HEK293 (cell line): ENCODE measurements around the gene IP6K3.

Source experiments
- CTCF ChIA-PET: fragments of 350-600 bp; formaldehyde crosslinking; extraction: SDS; loops from one replicate; lab custom pipeline; 2021; ENCODE audit warnings: antibody characterized with exemption; lab: Yijun Ruan, JAX
- POLR2A ChIA-PET: fragments of 300-600 bp; formaldehyde crosslinking; extraction: SDS; loops from one replicate; lab custom pipeline; 2020; ENCODE audit warnings: antibody characterized with exemption, inconsistent platforms; lab: Yijun Ruan, JAX
- H3K27ac ChIP-seq: fragments of 200-500 bp; sonication (Bioruptor generic); 2 replicates; pipeline ENCODE4 v1.5.1; 2014; ENCODE audit warnings: low read depth, low read length, control low read depth, inconsistent platforms; ENCODE audit errors: extremely low read depth
- H3K36me3 ChIP-seq, 2 experiments: fragments of 200-500 bp in 1 of 2; sonication (Bioruptor generic) in 1 of 2; 1 replicate in 1 of 2; 2 replicates in 1 of 2; pipeline ENCODE4 v1.5.1; 2014 to 2017; ENCODE audit warnings: inconsistent platforms in 2 of 2, low read length in 2 of 2; ENCODE audit not compliant: control insufficient read depth in 2 of 2, insufficient read depth in 1 of 2
- H3K4me1 ChIP-seq: fragments of 200-500 bp; sonication (Bioruptor generic); 2 replicates; pipeline ENCODE4 v1.5.1; 2014; ENCODE audit warnings: mild to moderate bottlenecking, low read length, inconsistent platforms; ENCODE audit not compliant: control insufficient read depth, insufficient read depth
- H3K4me3 ChIP-seq: 2 replicates; pipeline ENCODE4 v1.5.1; 2011; ENCODE audit warnings: low read depth, mild to moderate bottlenecking, control low read depth, low read length, moderate library complexity
- H3K9me3 ChIP-seq: fragments of 200-500 bp; sonication (Bioruptor generic); 2 replicates; pipeline ENCODE4 v1.5.1; 2014; ENCODE audit warnings: low read depth, low read length, inconsistent platforms; ENCODE audit not compliant: control insufficient read depth, insufficient read depth
- HOXA7 ChIP-seq: sonication (generic); formaldehyde crosslinking; IDR thresholded peaks from 2 replicates; pipeline ENCODE4 v1.8.1; 2022; ENCODE audit warnings: missing genetic modification reagents, borderline replicate concordance
- KLF10 ChIP-seq: fragments of 450-650 bp; IDR thresholded peaks from 2 replicates; pipeline ENCODE4 v1.5.1; 2018; ENCODE audit warnings: missing biosample characterization, mild to moderate bottlenecking, missing genetic modification characterization
- OVOL3 ChIP-seq: fragments of 450-650 bp; formaldehyde crosslinking; IDR thresholded peaks from 2 replicates; pipeline ENCODE4 v1.5.1; 2016; ENCODE audit warnings: missing biosample characterization, missing genetic modification characterization
- SCRT1 ChIP-seq: fragments of 450-650 bp; formaldehyde crosslinking; IDR thresholded peaks from 2 replicates; pipeline ENCODE4 v1.5.1; 2016; ENCODE audit warnings: missing biosample characterization, missing genetic modification characterization, borderline replicate concordance
- ZBTB20 ChIP-seq: fragments of 450-650 bp; formaldehyde crosslinking; IDR thresholded peaks from 2 replicates; pipeline ENCODE4 v1.5.1; 2016; ENCODE audit warnings: missing biosample characterization, missing genetic modification characterization
- ZFP3 ChIP-seq: fragments of 450-650 bp; formaldehyde crosslinking; IDR thresholded peaks from 2 replicates; pipeline ENCODE4 v1.5.1; 2016; ENCODE audit warnings: low read depth, missing biosample characterization, missing genetic modification characterization
- ZNF121 ChIP-seq: fragments of 450-650 bp; formaldehyde crosslinking; IDR thresholded peaks from 2 replicates; pipeline ENCODE4 v1.5.1; 2016; ENCODE audit warnings: missing biosample characterization, missing genetic modification characterization
- ZNF155 ChIP-seq: fragments of 450-650 bp; formaldehyde crosslinking; IDR thresholded peaks from 2 replicates; pipeline ENCODE4 v1.5.1; 2016; ENCODE audit warnings: missing biosample characterization, missing genetic modification characterization
- ZNF169 ChIP-seq: fragments of 450-650 bp; formaldehyde crosslinking; IDR thresholded peaks from 2 replicates; pipeline ENCODE4 v1.5.1; 2016; ENCODE audit warnings: missing biosample characterization, missing genetic modification characterization
- ZNF184 ChIP-seq: fragments of 450-650 bp; IDR thresholded peaks from 2 replicates; pipeline ENCODE4 v1.5.1; 2018; ENCODE audit warnings: missing biosample characterization, mild to moderate bottlenecking, missing genetic modification characterization
- ZNF223 ChIP-seq: fragments of 450-650 bp; formaldehyde crosslinking; IDR thresholded peaks from 2 replicates; pipeline ENCODE4 v1.5.1; 2016; ENCODE audit warnings: missing biosample characterization, missing genetic modification characterization
- ZNF394 ChIP-seq: fragments of 450-650 bp; formaldehyde crosslinking; IDR thresholded peaks from 2 replicates; pipeline ENCODE4 v1.5.1; 2016; ENCODE audit warnings: missing biosample characterization, missing genetic modification characterization, mild to moderate bottlenecking, moderate library complexity, borderline replicate concordance
- ZNF560 ChIP-seq: fragments of 450-650 bp; formaldehyde crosslinking; IDR thresholded peaks from 2 replicates; pipeline ENCODE4 v1.5.1; 2017; ENCODE audit warnings: missing biosample characterization, missing genetic modification characterization, borderline replicate concordance
- ZNF600 ChIP-seq: fragments of 450-650 bp; formaldehyde crosslinking; IDR thresholded peaks from 2 replicates; pipeline ENCODE4 v1.5.1; 2016; ENCODE audit warnings: missing biosample characterization, missing genetic modification characterization
- ZNF623 ChIP-seq: fragments of 450-650 bp; formaldehyde crosslinking; IDR thresholded peaks from 2 replicates; pipeline ENCODE4 v1.5.1; 2016; ENCODE audit warnings: missing biosample characterization, missing genetic modification characterization
- ZNF624 ChIP-seq: fragments of 450-650 bp; formaldehyde crosslinking; IDR thresholded peaks from 2 replicates; pipeline ENCODE4 v1.5.1; 2017; ENCODE audit warnings: missing biosample characterization, missing genetic modification characterization
- ZNF629 ChIP-seq: fragments of 450-650 bp; formaldehyde crosslinking; IDR thresholded peaks from 2 replicates; pipeline ENCODE4 v1.5.1; 2017; ENCODE audit warnings: missing biosample characterization, missing genetic modification characterization
- ZNF776 ChIP-seq: fragments of 450-650 bp; formaldehyde crosslinking; IDR thresholded peaks from 2 replicates; pipeline ENCODE4 v1.5.0; 2017; ENCODE audit warnings: missing biosample characterization, missing genetic modification characterization, borderline replicate concordance
- ZNF830 ChIP-seq: fragments of 450-650 bp; IDR thresholded peaks from 2 replicates; pipeline ENCODE4 v1.5.0; 2018; ENCODE audit warnings: missing biosample characterization, missing genetic modification characterization, low read depth, mild to moderate bottlenecking, moderate library complexity
- ZNF837 ChIP-seq: fragments of 450-650 bp; formaldehyde crosslinking; IDR thresholded peaks from 2 replicates; pipeline ENCODE4 v1.5.1; 2016; ENCODE audit warnings: missing biosample characterization, missing genetic modification characterization
- TF ChIP-seq, protein P1 (sequence below): fragments of 450-650 bp; formaldehyde crosslinking; IDR thresholded peaks from 2 replicates; pipeline ENCODE4; 2016; ENCODE audit warnings: missing biosample characterization, missing genetic modification characterization
- TF ChIP-seq, protein P2 (sequence below): fragments of 450-650 bp; formaldehyde crosslinking; IDR thresholded peaks from 2 replicates; pipeline ENCODE4 v1.5.1; 2016; ENCODE audit warnings: missing biosample characterization, missing genetic modification characterization
- TF ChIP-seq, protein P3 (sequence below): fragments of 450-650 bp; formaldehyde crosslinking; IDR thresholded peaks from 2 replicates; pipeline ENCODE4 v1.5.1; 2016; ENCODE audit warnings: missing biosample characterization, missing genetic modification characterization
- TF ChIP-seq, protein P4 (sequence below): fragments of 450-650 bp; IDR thresholded peaks from 2 replicates; pipeline ENCODE4 v1.5.1; 2018; ENCODE audit warnings: missing biosample characterization, mild to moderate bottlenecking, missing genetic modification characterization
- TF ChIP-seq, protein P5 (sequence below): fragments of 450-650 bp; formaldehyde crosslinking; IDR thresholded peaks from 2 replicates; pipeline ENCODE4 v1.5.1; 2016; ENCODE audit warnings: missing biosample characterization, missing genetic modification characterization

IP6K3 gene

DNA sequence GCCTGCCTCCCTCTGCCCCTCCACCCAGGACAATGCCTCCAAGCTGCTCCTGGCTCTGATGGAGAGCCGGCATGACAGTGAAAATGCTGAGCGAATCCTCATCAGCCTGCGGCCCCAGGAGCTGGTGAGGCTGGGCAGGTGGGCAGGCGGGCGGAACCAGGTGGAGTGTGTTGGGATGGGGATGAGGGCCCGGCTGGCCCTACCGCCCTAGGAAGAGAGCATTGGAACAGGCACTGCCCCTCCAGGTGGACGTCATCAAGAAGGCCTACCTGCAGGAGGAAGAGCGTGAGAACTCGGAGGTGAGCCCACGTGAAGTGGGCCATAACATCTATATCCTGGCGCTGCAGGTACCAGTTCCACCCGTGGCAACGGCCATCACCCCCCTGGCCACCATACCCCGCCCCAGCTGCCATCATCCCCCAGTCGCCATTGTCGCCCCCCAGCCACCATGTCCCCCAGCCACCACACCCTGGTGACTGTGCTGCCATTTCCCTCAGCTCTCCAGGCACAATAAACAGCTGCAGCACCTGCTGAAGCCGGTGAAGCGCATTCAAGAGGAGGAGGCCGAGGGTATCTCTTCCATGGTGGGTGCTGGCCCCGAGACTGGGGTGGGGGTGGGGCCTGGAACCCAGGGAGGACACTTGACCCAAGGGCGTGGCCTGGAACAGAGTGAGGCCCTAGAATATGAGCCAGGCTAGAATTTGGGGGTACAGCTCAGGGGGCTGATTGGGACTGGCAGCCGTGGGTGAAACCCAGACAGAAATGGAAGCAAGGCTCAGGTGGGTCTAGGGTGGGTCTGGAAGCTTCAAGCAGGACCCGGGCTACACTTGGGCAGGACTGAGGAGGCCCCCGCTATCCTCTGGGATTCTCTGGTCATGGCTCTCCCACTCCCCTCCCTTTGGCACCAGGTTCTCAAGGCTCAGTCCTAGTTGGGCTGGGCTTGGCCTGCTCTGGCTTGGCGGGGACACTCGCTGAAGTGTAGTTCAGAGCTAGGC, 59.4 kb downstream of the IP6K3 start:
- no peak for TF ChIP-seq ZFP3 (tag by site-specific recombination)
- no peak for TF ChIP-seq ZNF223 (tag by site-specific recombination)
- POLR2A ChIA-PET = interaction anchor here (0.6 kb wide), 1 partner anchor 83 kb away, joined by 4 read pairs; no protein-coding TSS in a partner anchor
- H3K36me3 ChIP-seq = peaks cover 4 to 78% of the 10 kb centered on the region in 2 experiments; a peak in 2 of 3 replicates
- H3K4me1 ChIP-seq = no peaks in the 10 kb centered on the region
- H3K4me3 ChIP-seq = no peak overlapping the region
- H3K9me3 ChIP-seq = no peaks in the 10 kb centered on the region
- no peak overlapping the region for H3K27ac ChIP-seq
- CTCF ChIA-PET = interaction anchor here (1.8 kb wide), 1 partner anchor 97 kb away, joined by 5 read pairs; no protein-coding TSS in a partner anchor

DNA sequence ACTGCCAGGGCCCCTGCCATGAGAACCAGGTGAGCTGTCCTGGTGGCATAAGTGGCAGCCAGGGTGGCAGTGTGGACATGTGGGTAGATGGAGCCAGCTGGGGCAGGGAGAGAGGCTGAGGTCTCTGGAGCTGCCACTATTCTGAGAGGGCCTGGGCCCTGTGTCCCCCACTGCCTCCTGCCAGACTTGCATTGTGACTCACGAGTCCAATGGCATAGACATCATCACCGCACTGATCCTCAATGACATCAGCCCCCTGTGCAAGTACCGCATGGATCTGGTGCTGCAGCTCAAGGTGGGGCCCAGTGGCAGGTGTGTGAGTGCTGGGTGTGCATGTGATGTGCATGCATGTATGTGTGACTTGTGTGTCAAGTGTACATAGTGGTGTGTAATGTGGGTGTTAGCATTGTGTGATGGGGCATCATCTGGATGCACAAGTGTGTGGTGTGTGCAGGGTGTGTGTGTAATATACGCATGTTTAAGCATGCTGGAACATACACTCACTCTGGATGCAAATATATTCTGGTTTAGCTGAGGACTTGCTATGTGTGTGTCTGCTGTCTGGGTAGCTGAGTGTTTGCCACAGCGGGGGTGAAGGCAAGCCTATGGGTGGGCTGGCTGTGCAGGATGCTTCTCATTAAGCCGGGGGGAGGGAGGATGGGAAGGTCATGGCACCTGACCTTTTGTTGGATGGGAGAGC, 60.3 kb downstream of the IP6K3 start:
- ChIA-PET CTCF (interaction anchor here (0.8 to 1.8 kb wide), 3 partner anchors 15 to 96 kb away, joined by 3 to 5 read pairs (median 4); partner anchors contain the start of gene UQCC2), POLR2A (no interaction called here)
- H3K4me1 ChIP-seq = no peaks in the 10 kb centered on the region
- no peak overlapping the region for H3K27ac ChIP-seq
- no peak overlapping the region for H3K4me3 ChIP-seq
- peaks cover 4 to 73% of the 10 kb centered on the region in 2 experiments; a peak in 2 of 3 replicates for H3K36me3 ChIP-seq
- H3K9me3 ChIP-seq = no peaks in the 10 kb centered on the region
- TF ChIP-seq, protein P1, sequence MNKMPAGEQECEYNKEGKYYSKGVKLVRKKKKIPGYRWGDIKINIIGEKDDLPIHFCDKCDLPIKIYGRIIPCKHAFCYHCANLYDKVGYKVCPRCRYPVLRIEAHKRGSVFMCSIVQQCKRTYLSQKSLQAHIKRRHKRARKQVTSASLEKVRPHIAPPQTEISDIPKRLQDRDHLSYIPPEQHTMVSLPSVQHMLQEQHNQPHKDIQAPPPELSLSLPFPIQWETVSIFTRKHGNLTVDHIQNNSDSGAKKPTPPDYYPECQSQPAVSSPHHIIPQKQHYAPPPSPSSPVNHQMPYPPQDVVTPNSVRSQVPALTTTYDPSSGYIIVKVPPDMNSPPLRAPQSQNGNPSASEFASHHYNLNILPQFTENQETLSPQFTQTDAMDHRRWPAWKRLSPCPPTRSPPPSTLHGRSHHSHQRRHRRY (tag by site-specific recombination) = no peak
- TF ChIP-seq ZNF394 (no peak), ZNF560 (no peak), ZNF776 (no peak), ZBTB20 (tag by site-specific recombination) (no peak), ZNF837 (tag by site-specific recombination) (no peak), SCRT1 (tag by site-specific recombination) (no peak), ZNF155 (tag by site-specific recombination) (no peak), OVOL3 (tag by site-specific recombination) (no peak), ZNF600 (peak; percentile 68), ZNF624 (tag by site-specific recombination) (no peak), ZNF169 (tag by site-specific recombination) (no peak), ZNF629 (peak; percentile 68), KLF10 (no peak), ZNF623 (tag by site-specific recombination) (no peak), ZNF121 (tag by site-specific recombination) (no peak), HOXA7 (no peak), ZNF184 (tag by site-specific recombination) (no peak), ZNF830 (tag by site-specific recombination) (no peak)
- TF ChIP-seq, protein P2, sequence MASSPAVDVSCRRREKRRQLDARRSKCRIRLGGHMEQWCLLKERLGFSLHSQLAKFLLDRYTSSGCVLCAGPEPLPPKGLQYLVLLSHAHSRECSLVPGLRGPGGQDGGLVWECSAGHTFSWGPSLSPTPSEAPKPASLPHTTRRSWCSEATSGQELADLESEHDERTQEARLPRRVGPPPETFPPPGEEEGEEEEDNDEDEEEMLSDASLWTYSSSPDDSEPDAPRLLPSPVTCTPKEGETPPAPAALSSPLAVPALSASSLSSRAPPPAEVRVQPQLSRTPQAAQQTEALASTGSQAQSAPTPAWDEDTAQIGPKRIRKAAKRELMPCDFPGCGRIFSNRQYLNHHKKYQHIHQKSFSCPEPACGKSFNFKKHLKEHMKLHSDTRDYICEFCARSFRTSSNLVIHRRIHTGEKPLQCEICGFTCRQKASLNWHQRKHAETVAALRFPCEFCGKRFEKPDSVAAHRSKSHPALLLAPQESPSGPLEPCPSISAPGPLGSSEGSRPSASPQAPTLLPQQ (tag by site-specific recombination) = peak; percentile 94
- TF ChIP-seq, protein P3, sequence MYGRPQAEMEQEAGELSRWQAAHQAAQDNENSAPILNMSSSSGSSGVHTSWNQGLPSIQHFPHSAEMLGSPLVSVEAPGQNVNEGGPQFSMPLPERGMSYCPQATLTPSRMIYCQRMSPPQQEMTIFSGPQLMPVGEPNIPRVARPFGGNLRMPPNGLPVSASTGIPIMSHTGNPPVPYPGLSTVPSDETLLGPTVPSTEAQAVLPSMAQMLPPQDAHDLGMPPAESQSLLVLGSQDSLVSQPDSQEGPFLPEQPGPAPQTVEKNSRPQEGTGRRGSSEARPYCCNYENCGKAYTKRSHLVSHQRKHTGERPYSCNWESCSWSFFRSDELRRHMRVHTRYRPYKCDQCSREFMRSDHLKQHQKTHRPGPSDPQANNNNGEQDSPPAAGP = peak; percentile 18; the same call in 1 of the 2 replicates
- TF ChIP-seq, protein P4, sequence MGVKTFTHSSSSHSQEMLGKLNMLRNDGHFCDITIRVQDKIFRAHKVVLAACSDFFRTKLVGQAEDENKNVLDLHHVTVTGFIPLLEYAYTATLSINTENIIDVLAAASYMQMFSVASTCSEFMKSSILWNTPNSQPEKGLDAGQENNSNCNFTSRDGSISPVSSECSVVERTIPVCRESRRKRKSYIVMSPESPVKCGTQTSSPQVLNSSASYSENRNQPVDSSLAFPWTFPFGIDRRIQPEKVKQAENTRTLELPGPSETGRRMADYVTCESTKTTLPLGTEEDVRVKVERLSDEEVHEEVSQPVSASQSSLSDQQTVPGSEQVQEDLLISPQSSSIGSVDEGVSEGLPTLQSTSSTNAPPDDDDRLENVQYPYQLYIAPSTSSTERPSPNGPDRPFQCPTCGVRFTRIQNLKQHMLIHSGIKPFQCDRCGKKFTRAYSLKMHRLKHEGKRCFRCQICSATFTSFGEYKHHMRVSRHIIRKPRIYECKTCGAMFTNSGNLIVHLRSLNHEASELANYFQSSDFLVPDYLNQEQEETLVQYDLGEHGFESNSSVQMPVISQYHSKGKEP (tag by site-specific recombination) = 0 out of 2 replicates have a peak, but pooled peaks have one; percentile 22
- TF ChIP-seq, protein P5, sequence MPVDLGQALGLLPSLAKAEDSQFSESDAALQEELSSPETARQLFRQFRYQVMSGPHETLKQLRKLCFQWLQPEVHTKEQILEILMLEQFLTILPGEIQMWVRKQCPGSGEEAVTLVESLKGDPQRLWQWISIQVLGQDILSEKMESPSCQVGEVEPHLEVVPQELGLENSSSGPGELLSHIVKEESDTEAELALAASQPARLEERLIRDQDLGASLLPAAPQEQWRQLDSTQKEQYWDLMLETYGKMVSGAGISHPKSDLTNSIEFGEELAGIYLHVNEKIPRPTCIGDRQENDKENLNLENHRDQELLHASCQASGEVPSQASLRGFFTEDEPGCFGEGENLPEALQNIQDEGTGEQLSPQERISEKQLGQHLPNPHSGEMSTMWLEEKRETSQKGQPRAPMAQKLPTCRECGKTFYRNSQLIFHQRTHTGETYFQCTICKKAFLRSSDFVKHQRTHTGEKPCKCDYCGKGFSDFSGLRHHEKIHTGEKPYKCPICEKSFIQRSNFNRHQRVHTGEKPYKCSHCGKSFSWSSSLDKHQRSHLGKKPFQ = no peak
